ENCODE measurements around the gene JPT2.

The JPT2 gene

GRCh38 chr16:1723450-1724147 is 45.5 kb downstream of the JPT2 start:
- TF ChIP-seq CTCF (IDR thresholded peaks at IDR 0.05; ENCODE audit: low read length, missing control alignments) = peak; percentile 76
- H3K4me3 ChIP-seq (replicated peaks; ENCODE audit: low read depth, low read length) = no peak overlapping the region
- peak; percentile 54 for DNase-seq (ENCODE audit: low read depth)

- DNase-seq (ENCODE audit: low read depth) = no peak
- TF ChIP-seq CTCF (IDR thresholded peaks at IDR 0.05; ENCODE audit: low read length, missing control alignments) = no peak
- H3K4me3 ChIP-seq (replicated peaks; ENCODE audit: low read depth, low read length) = no peak overlapping the region
Measured at GRCh38 chr16:1724491-1724890, 46.4 kb downstream of the JPT2 start.

GRCh38 chr16:1726661-1727502 is 48.8 kb downstream of the JPT2 start:
- no peak for TF ChIP-seq CTCF (IDR thresholded peaks at IDR 0.05; ENCODE audit: low read length, missing control alignments)
- no peak overlapping the region for H3K4me3 ChIP-seq (replicated peaks; ENCODE audit: low read depth, low read length)
- no peak for DNase-seq (ENCODE audit: low read depth)

GRCh38 chr16:1727651-1728624 is 49.9 kb downstream of the JPT2 start:
- H3K4me3 ChIP-seq (replicated peaks; ENCODE audit: low read depth, low read length) = no peak overlapping the region
- TF ChIP-seq CTCF (IDR thresholded peaks at IDR 0.05; ENCODE audit: low read length, missing control alignments) = no peak
- DNase-seq (ENCODE audit: low read depth) = no peak

GRCh38 chr16:1729026-1729425 is 50.9 kb downstream of the JPT2 start:
- no peak for TF ChIP-seq CTCF (IDR thresholded peaks at IDR 0.05; ENCODE audit: low read length, missing control alignments)
- H3K4me3 ChIP-seq (replicated peaks; ENCODE audit: low read depth, low read length) = no peak overlapping the region
- no peak for DNase-seq (ENCODE audit: low read depth)

GRCh38 chr16:1729445-1729844 is 51.4 kb downstream of the JPT2 start:
- TF ChIP-seq CTCF (IDR thresholded peaks at IDR 0.05; ENCODE audit: low read length, missing control alignments) = no peak
- DNase-seq (ENCODE audit: low read depth) = no peak
- no peak overlapping the region for H3K4me3 ChIP-seq (replicated peaks; ENCODE audit: low read depth, low read length)

Data from fibroblast of pulmonary artery (primary cell).